Right atrium auricular region (tissue), 2 donors: ENCODE measurements around the gene KIAA1328. TPM values are rescaled to one million over a fixed set of nuclear protein-coding genes. Genes with fewer than 3 reads are reported as not detected.

Experiments
- DNase-seq: peaks from one replicate; pipeline ENCODE4 v3.0.0-alpha.2; 2019; ENCODE audit warnings: low spot score
- H3K27ac ChIP-seq, 2 donors: fragments of 200-600 bp; sonication (generic); 1 replicate in 1 of 2; 2 replicates in 1 of 2; pipeline ENCODE4 v1.5.1; 2016 to 2019
- H3K27me3 ChIP-seq, 2 donors: fragments of 200-600 bp; sonication (generic); one replicate each; pipeline versions ENCODE4 v1.5.1 to v1.6.0; 2017 to 2019
- H3K36me3 ChIP-seq: fragments of 200-600 bp; sonication (generic); one replicate; pipeline ENCODE4 v1.5.1; 2016
- H3K4me1 ChIP-seq, 2 donors: fragments of 200-600 bp; sonication (generic); one replicate each; pipeline versions ENCODE4 v1.5.1 to v1.6.0; 2017 to 2019
- H3K4me3 ChIP-seq, 2 donors: fragments of 200-600 bp; sonication (generic); 1 replicate in 1 of 2; 2 replicates in 1 of 2; pipeline ENCODE4 v1.5.1; 2017 to 2019; ENCODE audit warnings: mild to moderate bottlenecking in 1 of 2, moderate library complexity in 1 of 2
- H3K9me3 ChIP-seq, 2 donors: fragments of 200-600 bp; sonication (generic); one replicate each; pipeline ENCODE4 v1.5.1; 2019
- total RNA-seq, 2 donors: library from RNA; depleted of rRNA; stranded (reverse); fragments of >200 nt; gene quantifications; one replicate each; pipeline ENCODE4 v1.1.0, GENCODE V29; 2016
- TF ChIP-seq, protein P1 (sequence below), 2 donors: fragments of 200-600 bp; sonication (generic); IDR thresholded peaks; one replicate each; pipeline ENCODE4 v1.5.1; 2019; ENCODE audit warnings: antibody characterized with exemption in 2 of 2

KIAA1328 gene
- total RNA-seq, 2 donors from 2014 or later, result 7.2 to 7.8 TPM

DNA sequence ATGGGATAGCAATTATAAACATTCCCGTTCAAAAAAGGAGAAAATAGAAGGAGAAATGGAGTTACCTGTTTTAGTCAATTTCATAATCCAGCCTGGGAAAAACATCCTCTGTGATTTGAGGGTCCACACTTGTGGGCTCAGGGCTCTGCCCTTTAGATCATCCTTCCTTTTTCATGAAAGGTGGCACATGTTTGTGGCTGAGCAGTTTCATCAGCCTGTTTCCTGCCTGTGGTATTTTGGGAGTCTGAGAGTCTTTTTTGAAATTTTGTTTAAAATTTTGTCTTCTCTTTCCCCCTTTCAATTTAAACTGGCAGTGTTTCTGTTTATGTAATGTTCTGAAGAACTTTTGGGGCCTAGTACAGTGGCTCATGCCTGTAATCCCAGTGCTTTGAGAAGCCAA, 84.0 kb downstream of the KIAA1328 start:
- H3K4me1 ChIP-seq, result no peaks in the 10 kb centered on the region
- DNase-seq, result no peak
- H3K27me3 ChIP-seq, result no peaks in the 10 kb centered on the region
- no peak overlapping the region for H3K27ac ChIP-seq
- TF ChIP-seq, protein P1, sequence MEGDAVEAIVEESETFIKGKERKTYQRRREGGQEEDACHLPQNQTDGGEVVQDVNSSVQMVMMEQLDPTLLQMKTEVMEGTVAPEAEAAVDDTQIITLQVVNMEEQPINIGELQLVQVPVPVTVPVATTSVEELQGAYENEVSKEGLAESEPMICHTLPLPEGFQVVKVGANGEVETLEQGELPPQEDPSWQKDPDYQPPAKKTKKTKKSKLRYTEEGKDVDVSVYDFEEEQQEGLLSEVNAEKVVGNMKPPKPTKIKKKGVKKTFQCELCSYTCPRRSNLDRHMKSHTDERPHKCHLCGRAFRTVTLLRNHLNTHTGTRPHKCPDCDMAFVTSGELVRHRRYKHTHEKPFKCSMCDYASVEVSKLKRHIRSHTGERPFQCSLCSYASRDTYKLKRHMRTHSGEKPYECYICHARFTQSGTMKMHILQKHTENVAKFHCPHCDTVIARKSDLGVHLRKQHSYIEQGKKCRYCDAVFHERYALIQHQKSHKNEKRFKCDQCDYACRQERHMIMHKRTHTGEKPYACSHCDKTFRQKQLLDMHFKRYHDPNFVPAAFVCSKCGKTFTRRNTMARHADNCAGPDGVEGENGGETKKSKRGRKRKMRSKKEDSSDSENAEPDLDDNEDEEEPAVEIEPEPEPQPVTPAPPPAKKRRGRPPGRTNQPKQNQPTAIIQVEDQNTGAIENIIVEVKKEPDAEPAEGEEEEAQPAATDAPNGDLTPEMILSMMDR (IDR thresholded peaks at IDR 0.05), result no peak
- H3K4me3 ChIP-seq, result no peak overlapping the region
- H3K36me3 ChIP-seq, result no peaks in the 10 kb centered on the region
- no peaks in the 10 kb centered on the region for H3K9me3 ChIP-seq

DNA sequence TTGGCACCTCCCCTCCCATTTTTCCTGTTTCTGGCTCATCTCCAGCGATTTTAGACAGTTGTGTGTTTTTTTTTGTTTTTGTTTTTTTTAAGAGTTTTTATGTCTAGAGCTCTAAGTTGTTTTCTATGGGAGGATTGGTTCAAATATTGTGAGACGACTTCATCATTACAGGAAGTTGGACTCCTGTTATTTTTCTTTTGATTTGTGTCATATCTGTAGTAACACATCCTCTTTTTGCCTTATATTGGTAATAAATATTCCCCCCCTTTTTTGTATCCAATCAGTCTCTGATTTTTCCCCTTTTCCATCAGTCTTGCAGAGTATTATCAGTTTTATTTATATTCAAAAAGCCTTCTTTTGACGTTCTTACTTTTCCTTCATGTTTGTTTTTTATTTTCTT, 89.0 kb downstream of the KIAA1328 start:
- Histone ChIP-seq H3K4me3 (no peak overlapping the region), H3K4me1 (no peaks in the 10 kb centered on the region), H3K36me3 (no peaks in the 10 kb centered on the region), H3K27ac (no peak overlapping the region), H3K9me3 (no peaks in the 10 kb centered on the region), H3K27me3 (no peaks in the 10 kb centered on the region)
- TF ChIP-seq, protein P1 (IDR thresholded peaks at IDR 0.05), result no peak
- DNase-seq, result no peak

DNA sequence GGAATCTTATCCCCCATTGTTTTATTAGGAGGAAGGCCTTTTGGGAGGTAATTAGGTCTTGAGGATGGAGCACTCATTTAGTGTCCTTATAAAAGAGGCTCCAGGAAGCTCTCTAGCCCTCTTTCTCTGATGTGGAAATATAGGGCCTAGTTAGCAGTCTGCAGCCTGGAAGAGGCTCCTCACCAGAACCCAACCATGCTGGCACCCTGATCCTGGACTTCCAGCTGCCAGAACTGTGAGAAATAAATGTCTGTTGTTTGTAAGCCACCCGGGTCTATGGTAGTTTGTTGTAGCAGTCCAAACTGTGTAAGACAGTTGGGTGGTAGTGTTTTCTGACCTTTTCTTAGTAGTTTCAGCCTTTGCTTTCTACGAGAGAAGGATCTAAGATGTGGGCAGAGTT, 100.7 kb downstream of the KIAA1328 start:
- TF ChIP-seq, protein P1 (IDR thresholded peaks at IDR 0.05), result no peak
- Histone ChIP-seq H3K36me3 (no peaks in the 10 kb centered on the region), H3K9me3 (no peaks in the 10 kb centered on the region)

DNA sequence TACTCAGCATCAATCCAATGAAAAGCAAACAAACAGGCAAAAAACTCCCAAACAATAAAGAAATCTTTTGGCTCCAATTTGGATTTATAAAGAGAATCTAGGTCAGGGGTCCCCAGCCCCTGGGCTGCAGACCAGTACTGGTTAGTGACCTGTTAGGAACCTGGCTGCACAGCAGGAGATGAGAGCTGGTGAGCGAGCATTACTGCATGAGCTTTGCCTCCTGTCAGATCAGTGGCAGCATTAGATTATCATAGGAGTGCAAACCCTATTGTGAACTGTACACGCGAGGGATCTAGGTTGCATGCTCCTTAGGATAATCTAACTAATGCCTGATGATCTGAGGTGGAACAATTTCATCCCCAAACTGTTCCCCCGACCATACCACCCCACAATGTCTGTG, 102.2 kb downstream of the KIAA1328 start:
- peaks cover 0 to 4% of the 10 kb centered on the region in 2 donors for H3K4me1 ChIP-seq

More for the DNA sequence above, 100.7 kb downstream of the KIAA1328 start:
- H3K27me3 ChIP-seq, result no peaks in the 10 kb centered on the region
- H3K4me3 ChIP-seq, result no peak overlapping the region
- DNase-seq, result no peak
- no peaks in the 10 kb centered on the region for H3K4me1 ChIP-seq
- H3K27ac ChIP-seq, result no peak overlapping the region

DNA sequence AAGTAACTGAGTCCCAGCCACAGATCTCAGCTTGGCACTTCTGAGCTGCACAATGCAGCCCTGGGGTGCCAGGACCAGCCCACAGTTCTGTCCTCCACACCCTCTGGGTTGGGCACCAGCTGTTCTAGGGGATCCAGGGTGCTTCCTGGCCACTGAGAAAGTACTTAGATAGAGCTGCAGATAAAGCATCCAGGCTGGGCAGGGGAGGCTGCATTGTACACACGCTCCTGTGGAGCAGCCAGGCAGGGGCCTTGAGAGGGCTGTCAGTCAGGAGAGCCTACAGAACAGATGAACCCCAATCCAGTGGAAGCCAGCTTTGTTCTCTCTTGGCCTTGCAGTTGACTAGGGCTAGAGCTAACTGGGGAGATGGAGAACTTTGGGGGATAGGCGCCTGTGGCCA, 104.6 kb downstream of the KIAA1328 start:
- no peak overlapping the region for H3K4me3 ChIP-seq
- DNase-seq, result no peak
- H3K27ac ChIP-seq, result no peak overlapping the region
- H3K36me3 ChIP-seq, result no peaks in the 10 kb centered on the region
- peaks cover 0 to 7% of the 10 kb centered on the region in 2 donors for H3K9me3 ChIP-seq
- peaks cover 0 to 4% of the 10 kb centered on the region in 2 donors for H3K4me1 ChIP-seq
- no peaks in the 10 kb centered on the region for H3K27me3 ChIP-seq
- TF ChIP-seq, protein P1 (IDR thresholded peaks at IDR 0.05), result no peak

More for the DNA sequence above, 102.2 kb downstream of the KIAA1328 start:
- no peaks in the 10 kb centered on the region for H3K36me3 ChIP-seq
- no peaks in the 10 kb centered on the region for H3K9me3 ChIP-seq
- H3K27ac ChIP-seq, result no peak overlapping the region
- TF ChIP-seq, protein P1 (IDR thresholded peaks at IDR 0.05), result no peak
- no peak overlapping the region for H3K4me3 ChIP-seq
- H3K27me3 ChIP-seq, result no peaks in the 10 kb centered on the region
- DNase-seq, result no peak

DNA sequence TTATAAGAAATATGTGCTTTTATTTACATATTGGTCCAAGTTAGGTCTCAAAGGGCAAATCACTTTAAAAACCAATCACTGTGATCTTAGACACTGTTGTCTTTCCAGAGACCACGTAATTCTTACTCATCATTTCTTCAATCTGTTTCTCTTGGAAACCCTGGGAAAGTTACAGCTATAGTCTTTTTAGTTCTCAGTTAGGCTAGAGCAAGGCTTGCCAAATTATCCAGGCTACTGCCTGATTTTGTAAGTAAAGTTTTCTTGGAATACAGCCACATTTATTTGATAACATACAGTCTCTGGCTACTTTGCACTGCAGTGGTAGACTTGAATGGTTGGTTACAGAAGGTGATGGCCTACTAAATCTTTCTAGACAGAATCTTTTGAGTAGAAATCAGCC, 106.0 kb downstream of the KIAA1328 start:
- H3K27me3 ChIP-seq, result no peaks in the 10 kb centered on the region
- no peaks in the 10 kb centered on the region for H3K36me3 ChIP-seq
- no peak overlapping the region for H3K27ac ChIP-seq
- no peak for DNase-seq
- H3K4me3 ChIP-seq, result no peak overlapping the region
- H3K9me3 ChIP-seq, result peaks cover 0 to 17% of the 10 kb centered on the region in 2 donors
- peaks cover 0 to 4% of the 10 kb centered on the region in 2 donors for H3K4me1 ChIP-seq
- TF ChIP-seq, protein P1 (IDR thresholded peaks at IDR 0.05), result no peak
